Mammary epithelial cell (primary cell): ENCODE measurements around the gene PBX1.

Source experiments
- EZH2 ChIP-seq: IDR thresholded peaks from 2 replicates; pipeline ENCODE4 v1.6.1; 2012; ENCODE audit warnings: low read length, inconsistent platforms, borderline replicate concordance
- TF ChIP-seq, protein P1 (sequence below), 2 donors: IDR thresholded peaks in 1 of 2; conservative IDR thresholded peaks in 1 of 2; 2 replicates each; pipeline ENCODE4 v1.5.1; 2011 to 2012; ENCODE audit warnings: inconsistent platforms in 2 of 2, low read length in 2 of 2, mild to moderate bottlenecking in 2 of 2, control low read depth in 1 of 2, low read depth in 1 of 2; ENCODE audit not compliant: insufficient read depth in 1 of 2; ENCODE audit errors: extremely low read depth in 1 of 2

GRCh38 chr1:164623805-164624204 lies 64.8 kb downstream of the PBX1 start:
- no peak for TF ChIP-seq EZH2
- TF ChIP-seq, protein P1, sequence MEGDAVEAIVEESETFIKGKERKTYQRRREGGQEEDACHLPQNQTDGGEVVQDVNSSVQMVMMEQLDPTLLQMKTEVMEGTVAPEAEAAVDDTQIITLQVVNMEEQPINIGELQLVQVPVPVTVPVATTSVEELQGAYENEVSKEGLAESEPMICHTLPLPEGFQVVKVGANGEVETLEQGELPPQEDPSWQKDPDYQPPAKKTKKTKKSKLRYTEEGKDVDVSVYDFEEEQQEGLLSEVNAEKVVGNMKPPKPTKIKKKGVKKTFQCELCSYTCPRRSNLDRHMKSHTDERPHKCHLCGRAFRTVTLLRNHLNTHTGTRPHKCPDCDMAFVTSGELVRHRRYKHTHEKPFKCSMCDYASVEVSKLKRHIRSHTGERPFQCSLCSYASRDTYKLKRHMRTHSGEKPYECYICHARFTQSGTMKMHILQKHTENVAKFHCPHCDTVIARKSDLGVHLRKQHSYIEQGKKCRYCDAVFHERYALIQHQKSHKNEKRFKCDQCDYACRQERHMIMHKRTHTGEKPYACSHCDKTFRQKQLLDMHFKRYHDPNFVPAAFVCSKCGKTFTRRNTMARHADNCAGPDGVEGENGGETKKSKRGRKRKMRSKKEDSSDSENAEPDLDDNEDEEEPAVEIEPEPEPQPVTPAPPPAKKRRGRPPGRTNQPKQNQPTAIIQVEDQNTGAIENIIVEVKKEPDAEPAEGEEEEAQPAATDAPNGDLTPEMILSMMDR (conservative IDR thresholded peaks at IDR 0.05 in 1 of 2, IDR thresholded peaks at IDR 0.05 in 1 of 2; ENCODE audit: extremely low read depth in 1 of 2, insufficient read depth in 1 of 2, low read depth in 1 of 2, low read length in 2 of 2): no peak
